ENCODE data around the gene CCR2. TPM values are rescaled to one million over a fixed set of nuclear protein-coding genes. Genes with fewer than 3 reads are reported as not detected.
A peak's percentile ranks its signal among the peaks of the same experiment; 100 is the strongest.

Gene CCR2
- polyA plus RNA-seq, 3 donors = 20.5 to 181 (median 145) TPM

GRCh38 chr3:46399098-46399497, 45.2 kb downstream of the CCR2 start:
- Histone ChIP-seq H3K4me3 (replicated peaks in 1 of 3; ENCODE audit: low read depth in 2 of 3, low read length in 3 of 3) (no peak overlapping the region), H3K4me2 (replicated peaks; ENCODE audit: extremely low read depth, low read length, poor library complexity, severe bottlenecking) (peak overlapping the region; percentile 14), H3K9me3 (replicated peaks in 1 of 2; ENCODE audit: control insufficient read depth in 1 of 2, insufficient read depth in 1 of 2, low read length in 2 of 2) (no peaks in the 10 kb centered on the region), H3K27me3 (ENCODE audit: control insufficient read depth in 2 of 2, insufficient read depth in 2 of 2, low read length in 2 of 2) (no peaks in the 10 kb centered on the region), H3K9ac (ENCODE audit: insufficient read depth, low read length, poor library complexity, severe bottlenecking) (no peak overlapping the region), H3K79me2 (ENCODE audit: insufficient read depth, low read length) (no peaks in the 10 kb centered on the region), H2AFZ (ENCODE audit: insufficient read depth, low read depth, low read length, poor library complexity, severe bottlenecking) (no peak overlapping the region), H3K27ac (ENCODE audit: low read depth in 1 of 2, low read length in 2 of 2) (peak overlapping the region in 1 of 2 donors; percentile 38), H3K36me3 (replicated peaks in 1 of 2; ENCODE audit: control insufficient read depth in 1 of 2, insufficient read depth in 2 of 2, low read length in 2 of 2) (no peaks in the 10 kb centered on the region), H3K4me1 (ENCODE audit: control insufficient read depth in 1 of 2, insufficient read depth in 2 of 2, low read length in 2 of 2) (peaks cover 34 to 44% of the 10 kb centered on the region in 2 donors), H4K20me1 (ENCODE audit: insufficient read depth, low read length) (no peaks in the 10 kb centered on the region)
- peaks cover 36% of the 10 kb centered on the region for H3K4me1 Mint-ChIP-seq
- H3K4me3 Mint-ChIP-seq = no peak overlapping the region
- no peaks in the 10 kb centered on the region for H3K27me3 Mint-ChIP-seq (ENCODE audit: low read depth in 3 of 3)
- peaks cover 3 to 5% of the 10 kb centered on the region in 2 donors for H3K36me3 Mint-ChIP-seq
- no peak for DNase-seq
- WGBS (ENCODE audit: insufficient coverage) = 74% methylated on average over 2 of the region's 2 CpGs
- peaks cover 0 to 2% (median 0%) of the 10 kb centered on the region in 7 donors for H3K9me3 Mint-ChIP-seq
- H3K27ac Mint-ChIP-seq = no peak overlapping the region
- intact Hi-C loops (cut with micrococcal nuclease) = no loop called here
- TF ChIP-seq CTCF (IDR thresholded peaks at IDR 0.05) = no peak

- no peaks in the 10 kb centered on the region for H3K36me3 ChIP-seq (replicated peaks in 1 of 2; ENCODE audit: control insufficient read depth in 1 of 2, insufficient read depth in 2 of 2, low read length in 2 of 2)
- H3K9ac ChIP-seq (ENCODE audit: insufficient read depth, low read length, poor library complexity, severe bottlenecking) = no peak overlapping the region
- Mint-ChIP-seq H3K4me3 (no peak overlapping the region), H3K9me3 (peaks cover 0 to 2% (median 0%) of the 10 kb centered on the region in 7 donors), H3K36me3 (peaks cover 3 to 5% of the 10 kb centered on the region in 2 donors), H3K27ac (no peak overlapping the region), H3K4me1 (peaks cover 35% of the 10 kb centered on the region), H3K27me3 (ENCODE audit: low read depth in 3 of 3) (no peaks in the 10 kb centered on the region)
- H3K27me3 ChIP-seq (ENCODE audit: control insufficient read depth in 2 of 2, insufficient read depth in 2 of 2, low read length in 2 of 2) = no peaks in the 10 kb centered on the region
- intact Hi-C loops (cut with micrococcal nuclease) = no loop called here
- H2AFZ ChIP-seq (ENCODE audit: insufficient read depth, low read depth, low read length, poor library complexity, severe bottlenecking) = no peak overlapping the region
- no peak overlapping the region for H3K4me3 ChIP-seq (replicated peaks in 1 of 3; ENCODE audit: low read depth in 2 of 3, low read length in 3 of 3)
- no peak for TF ChIP-seq CTCF (IDR thresholded peaks at IDR 0.05)
- peak in 2 of 3 donors; percentile 46 to 70 for DNase-seq
- no peaks in the 10 kb centered on the region for H3K9me3 ChIP-seq (replicated peaks in 1 of 2; ENCODE audit: control insufficient read depth in 1 of 2, insufficient read depth in 1 of 2, low read length in 2 of 2)
- H3K4me1 ChIP-seq (ENCODE audit: control insufficient read depth in 1 of 2, insufficient read depth in 2 of 2, low read length in 2 of 2) = peaks cover 38 to 44% of the 10 kb centered on the region in 2 donors
- H3K27ac ChIP-seq (ENCODE audit: low read depth in 1 of 2, low read length in 2 of 2) = peak overlapping the region in 1 of 2 donors; percentile 38
- 100% methylated on average over 1 of the region's 2 CpGs for WGBS (ENCODE audit: insufficient coverage)
- H3K79me2 ChIP-seq (ENCODE audit: insufficient read depth, low read length) = no peaks in the 10 kb centered on the region
- H4K20me1 ChIP-seq (ENCODE audit: insufficient read depth, low read length) = no peaks in the 10 kb centered on the region
- H3K4me2 ChIP-seq (replicated peaks; ENCODE audit: extremely low read depth, low read length, poor library complexity, severe bottlenecking) = peak overlapping the region; percentile 14
Observed at GRCh38 chr3:46399557-46399956, 45.6 kb downstream of the CCR2 start.

Data from CD14-positive monocyte (primary cell).